Parathyroid adenoma (tissue), 2 donors: ENCODE measurements around the gene EPHA6.

Source experiments
- H2AFZ ChIP-seq: fragments of 300-600 bp; sonication (generic); one replicate; pipeline ENCODE4 v1.7.0; 2017; ENCODE audit warnings: antibody characterized with exemption, mild to moderate bottlenecking
- H3K27ac ChIP-seq: fragments of 300-600 bp; sonication (generic); one replicate; pipeline ENCODE4 v1.7.0; 2017
- H3K27me3 ChIP-seq: fragments of 300-600 bp; sonication (generic); one replicate; pipeline ENCODE4 v1.7.0; 2017; ENCODE audit warnings: low read length; ENCODE audit not compliant: control insufficient read depth, insufficient read depth
- H3K36me3 ChIP-seq: fragments of 300-600 bp; sonication (generic); one replicate; pipeline ENCODE4 v1.7.0; 2017; ENCODE audit warnings: low read length; ENCODE audit not compliant: control insufficient read depth, insufficient read depth
- H3K4me1 ChIP-seq: fragments of 300-600 bp; sonication (generic); one replicate; pipeline ENCODE4 v1.7.0; 2017; ENCODE audit warnings: control low read depth
- H3K4me2 ChIP-seq: fragments of 300-600 bp; sonication (generic); one replicate; pipeline ENCODE4 v1.7.0; 2017; ENCODE audit warnings: low read length
- H3K4me3 ChIP-seq: fragments of 300-600 bp; sonication (generic); one replicate; pipeline ENCODE4 v1.7.0; 2017; ENCODE audit warnings: low read depth, low read length
- H3K79me2 ChIP-seq: fragments of 300-600 bp; sonication (generic); one replicate; pipeline ENCODE4 v1.7.0; 2017; ENCODE audit warnings: control low read depth
- H3K9ac ChIP-seq: fragments of 300-600 bp; sonication (generic); one replicate; pipeline ENCODE4 v1.7.0; 2017; ENCODE audit warnings: mild to moderate bottlenecking
- H3K9me3 ChIP-seq: fragments of 300-600 bp; sonication (generic); one replicate; pipeline ENCODE4 v1.7.0; 2017; ENCODE audit warnings: low read length; ENCODE audit not compliant: control insufficient read depth
- TF ChIP-seq, protein P1 (sequence below): fragments of 300-600 bp; sonication (generic); IDR thresholded peaks from one replicate; pipeline ENCODE4 v1.7.0; 2017; ENCODE audit warnings: antibody characterized with exemption, mild to moderate bottlenecking
- donor health status: primary hyperparathyroidism.

Gene EPHA6

GRCh38 chr3:97430601-97431000 is 616.2 kb downstream of the EPHA6 start:
- Histone ChIP-seq H3K9ac (no peak overlapping the region), H3K9me3 (no peaks in the 10 kb centered on the region), H3K79me2 (no peaks in the 10 kb centered on the region), H3K27me3 (no peaks in the 10 kb centered on the region), H3K36me3 (no peaks in the 10 kb centered on the region), H3K4me2 (no peak overlapping the region), H3K27ac (no peak overlapping the region), H3K4me3 (no peak overlapping the region), H3K4me1 (no peaks in the 10 kb centered on the region), H2AFZ (no peak overlapping the region)
- TF ChIP-seq, protein P1, sequence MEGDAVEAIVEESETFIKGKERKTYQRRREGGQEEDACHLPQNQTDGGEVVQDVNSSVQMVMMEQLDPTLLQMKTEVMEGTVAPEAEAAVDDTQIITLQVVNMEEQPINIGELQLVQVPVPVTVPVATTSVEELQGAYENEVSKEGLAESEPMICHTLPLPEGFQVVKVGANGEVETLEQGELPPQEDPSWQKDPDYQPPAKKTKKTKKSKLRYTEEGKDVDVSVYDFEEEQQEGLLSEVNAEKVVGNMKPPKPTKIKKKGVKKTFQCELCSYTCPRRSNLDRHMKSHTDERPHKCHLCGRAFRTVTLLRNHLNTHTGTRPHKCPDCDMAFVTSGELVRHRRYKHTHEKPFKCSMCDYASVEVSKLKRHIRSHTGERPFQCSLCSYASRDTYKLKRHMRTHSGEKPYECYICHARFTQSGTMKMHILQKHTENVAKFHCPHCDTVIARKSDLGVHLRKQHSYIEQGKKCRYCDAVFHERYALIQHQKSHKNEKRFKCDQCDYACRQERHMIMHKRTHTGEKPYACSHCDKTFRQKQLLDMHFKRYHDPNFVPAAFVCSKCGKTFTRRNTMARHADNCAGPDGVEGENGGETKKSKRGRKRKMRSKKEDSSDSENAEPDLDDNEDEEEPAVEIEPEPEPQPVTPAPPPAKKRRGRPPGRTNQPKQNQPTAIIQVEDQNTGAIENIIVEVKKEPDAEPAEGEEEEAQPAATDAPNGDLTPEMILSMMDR, result no peak

- H3K27ac ChIP-seq, result no peak overlapping the region
- H3K9ac ChIP-seq, result no peak overlapping the region
- no peaks in the 10 kb centered on the region for H3K4me1 ChIP-seq
- TF ChIP-seq, protein P1, result no peak
- no peaks in the 10 kb centered on the region for H3K36me3 ChIP-seq
- no peaks in the 10 kb centered on the region for H3K27me3 ChIP-seq
- no peaks in the 10 kb centered on the region for H3K9me3 ChIP-seq
- H3K4me2 ChIP-seq, result no peak overlapping the region
- no peaks in the 10 kb centered on the region for H3K79me2 ChIP-seq
- H2AFZ ChIP-seq, result no peak overlapping the region
- H3K4me3 ChIP-seq, result no peak overlapping the region
Measured at GRCh38 chr3:97432914-97433313, 618.5 kb downstream of the EPHA6 start.

DNA sequence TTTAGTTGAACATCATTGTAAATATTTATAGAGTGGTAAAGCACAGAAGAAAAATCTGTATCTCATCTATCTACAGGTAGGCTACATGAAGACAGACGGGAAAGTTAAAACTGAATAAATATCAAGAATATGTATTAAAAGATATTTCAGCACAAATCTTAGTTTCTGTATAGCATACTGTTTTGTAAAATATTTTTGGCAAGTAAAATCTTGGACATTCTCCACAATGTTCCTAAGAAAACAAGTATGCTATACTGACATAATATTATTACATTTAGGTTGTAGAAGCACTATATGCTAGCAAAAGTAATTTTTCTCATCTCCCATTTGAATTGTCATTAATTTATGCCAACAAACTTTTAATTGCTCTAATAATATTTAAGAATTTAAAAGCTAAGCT is 623.7 kb downstream of the EPHA6 start:
- TF ChIP-seq, protein P1, result no peak
- H3K27ac ChIP-seq, result no peak overlapping the region
- H3K36me3 ChIP-seq, result no peaks in the 10 kb centered on the region
- H3K4me2 ChIP-seq, result no peak overlapping the region
- no peaks in the 10 kb centered on the region for H3K4me1 ChIP-seq
- H3K9me3 ChIP-seq, result no peaks in the 10 kb centered on the region
- H3K27me3 ChIP-seq, result no peaks in the 10 kb centered on the region
- H3K4me3 ChIP-seq, result no peak overlapping the region
- H2AFZ ChIP-seq, result no peak overlapping the region
- H3K79me2 ChIP-seq, result no peaks in the 10 kb centered on the region
- no peak overlapping the region for H3K9ac ChIP-seq

GRCh38 chr3:97439373-97439772 is 625.0 kb downstream of the EPHA6 start:
- H3K79me2 ChIP-seq, result no peaks in the 10 kb centered on the region
- no peak overlapping the region for H3K9ac ChIP-seq
- H3K27ac ChIP-seq, result no peak overlapping the region
- TF ChIP-seq, protein P1, result no peak
- H3K36me3 ChIP-seq, result no peaks in the 10 kb centered on the region
- H2AFZ ChIP-seq, result no peak overlapping the region
- H3K4me3 ChIP-seq, result no peak overlapping the region
- no peaks in the 10 kb centered on the region for H3K9me3 ChIP-seq
- no peak overlapping the region for H3K4me2 ChIP-seq
- no peaks in the 10 kb centered on the region for H3K27me3 ChIP-seq
- no peaks in the 10 kb centered on the region for H3K4me1 ChIP-seq

DNA sequence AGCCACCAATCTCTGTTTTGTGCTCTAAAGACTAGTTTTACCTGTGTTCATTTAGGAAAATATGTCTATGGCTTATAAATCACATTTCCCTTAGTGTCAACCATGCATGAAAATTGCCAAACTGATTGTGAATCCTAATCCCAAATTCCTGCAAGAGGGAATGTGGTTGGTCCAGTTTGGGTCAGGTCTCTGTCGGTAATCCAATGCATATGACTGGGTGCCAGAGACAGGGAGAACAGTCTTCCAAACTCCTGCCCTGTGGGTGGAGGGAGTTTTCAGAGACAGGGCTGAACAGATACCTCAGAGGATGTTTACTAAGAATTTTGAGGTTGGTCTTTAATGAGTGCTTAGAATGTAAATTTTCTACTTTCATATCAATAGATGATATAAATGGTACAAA is 649.6 kb downstream of the EPHA6 start:
- TF ChIP-seq, protein P1, result no peak
- H3K27ac ChIP-seq, result no peak overlapping the region
- no peak overlapping the region for H2AFZ ChIP-seq
- no peaks in the 10 kb centered on the region for H3K79me2 ChIP-seq
- H3K27me3 ChIP-seq, result no peaks in the 10 kb centered on the region
- no peak overlapping the region for H3K4me2 ChIP-seq
- H3K4me1 ChIP-seq, result no peaks in the 10 kb centered on the region
- no peak overlapping the region for H3K4me3 ChIP-seq
- H3K9me3 ChIP-seq, result no peaks in the 10 kb centered on the region
- no peaks in the 10 kb centered on the region for H3K36me3 ChIP-seq
- H3K9ac ChIP-seq, result no peak overlapping the region
